ENCODE results near the gene EYA2.

EYA2 gene

GRCh38 chr20:46985671-46986070 lies 91.0 kb downstream of the EYA2 start:
- no peak for DNase-seq

GRCh38 chr20:46987001-46987400 lies 92.4 kb downstream of the EYA2 start:
- no peak for DNase-seq

DNA sequence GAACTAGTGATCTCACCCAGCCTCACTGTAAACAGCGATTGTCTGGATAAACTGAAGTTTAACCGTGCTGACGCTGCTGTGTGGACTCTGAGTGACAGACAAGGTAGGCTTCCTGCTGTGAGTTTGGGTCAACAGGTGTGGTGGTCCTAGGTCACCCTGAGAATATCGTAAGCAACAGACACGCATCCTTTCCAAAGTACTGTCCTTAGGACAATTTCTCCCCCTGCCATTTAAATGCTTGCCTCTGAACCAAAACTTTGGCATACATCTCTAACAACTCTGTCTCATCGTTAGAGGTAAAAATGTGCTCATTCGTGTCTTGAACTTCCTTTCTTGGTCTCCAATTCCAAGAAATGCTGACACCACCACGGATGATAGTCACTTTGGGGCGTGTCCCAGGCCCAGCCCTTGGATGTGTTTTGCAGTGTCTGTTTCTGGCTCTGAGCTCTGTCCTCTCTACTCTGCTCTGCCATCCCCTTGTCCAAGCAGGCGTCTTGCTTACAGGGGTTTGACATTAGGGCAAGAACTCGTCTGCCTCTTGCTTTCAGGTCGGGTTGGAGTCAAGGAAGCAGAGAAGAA lies 95.5 kb downstream of the EYA2 start:
- no peak for DNase-seq

DNA sequence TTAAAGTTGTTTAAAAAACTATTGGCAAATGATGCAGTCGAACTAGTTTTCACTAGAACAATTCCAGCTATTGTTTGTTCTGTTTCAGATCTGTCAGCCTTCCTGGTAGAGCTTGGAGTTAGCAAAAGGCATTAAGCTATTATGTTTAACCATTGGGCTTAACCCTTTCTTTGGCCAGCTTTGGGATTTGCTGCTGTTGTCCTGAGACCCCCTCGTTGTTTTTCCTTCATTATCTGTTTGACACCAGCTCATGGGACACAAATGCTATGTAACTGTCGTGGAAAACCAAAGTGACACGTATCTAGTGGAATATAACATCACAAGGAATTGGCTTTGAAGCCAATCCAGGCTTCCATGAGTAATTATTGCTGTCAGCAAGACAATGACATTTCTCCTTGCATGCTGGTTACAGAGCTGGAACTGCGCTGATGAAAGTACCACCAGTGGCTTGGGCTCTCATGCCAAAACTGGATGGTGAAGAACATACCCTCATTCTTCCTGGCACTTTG lies 96.0 kb downstream of the EYA2 start:
- no peak for DNase-seq

GRCh38 chr20:46991168-46991567 lies 96.5 kb downstream of the EYA2 start:
- no peak for DNase-seq

DNA sequence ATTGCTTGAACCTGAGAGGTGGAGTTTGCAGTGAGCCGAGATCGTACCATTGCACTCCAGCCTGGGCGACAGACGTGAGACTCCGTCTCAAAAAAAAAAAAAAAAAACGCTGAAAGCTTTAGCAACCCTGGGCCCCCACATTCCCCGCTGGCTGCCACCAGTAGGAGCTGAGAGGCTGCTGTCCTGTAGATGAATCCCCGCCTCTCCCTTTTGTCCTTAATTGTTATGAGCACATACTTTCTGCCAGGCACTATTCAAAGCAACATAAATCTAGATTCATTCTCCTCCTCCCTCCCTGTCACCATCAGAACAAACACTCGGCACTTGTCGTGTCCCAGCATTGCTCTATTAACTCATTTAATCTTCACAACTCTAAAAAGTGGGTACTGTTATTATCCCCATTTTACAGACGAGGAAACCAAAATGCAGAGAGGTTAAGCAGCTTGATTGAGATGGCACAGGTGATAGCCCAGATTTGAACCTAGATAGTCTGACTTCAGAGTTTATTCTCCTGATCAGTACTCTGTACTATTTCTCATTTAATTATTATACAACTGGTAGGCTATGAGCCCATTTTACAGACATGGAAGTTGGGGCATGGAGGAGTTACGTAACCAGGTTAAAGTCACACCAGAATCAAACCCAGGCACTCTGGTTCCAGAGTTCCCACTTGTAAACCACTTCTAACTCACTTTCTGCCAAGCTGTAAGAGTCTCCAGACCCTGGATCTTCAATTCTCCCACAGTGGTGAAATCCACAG lies 97.4 kb downstream of the EYA2 start:
- no peak for DNase-seq

GRCh38 chr20:46992640-46993035 lies 98.0 kb downstream of the EYA2 start:
- DNase-seq: peak; percentile 41

- DNase-seq: no peak
Measured at GRCh38 chr20:46993465-46994095, 98.9 kb downstream of the EYA2 start.

GRCh38 chr20:46994341-46994740 lies 99.7 kb downstream of the EYA2 start:
- DNase-seq: no peak

- peak; percentile 98 for DNase-seq
Measured at GRCh38 chr20:46995561-46996142, 101.0 kb downstream of the EYA2 start.

DNA sequence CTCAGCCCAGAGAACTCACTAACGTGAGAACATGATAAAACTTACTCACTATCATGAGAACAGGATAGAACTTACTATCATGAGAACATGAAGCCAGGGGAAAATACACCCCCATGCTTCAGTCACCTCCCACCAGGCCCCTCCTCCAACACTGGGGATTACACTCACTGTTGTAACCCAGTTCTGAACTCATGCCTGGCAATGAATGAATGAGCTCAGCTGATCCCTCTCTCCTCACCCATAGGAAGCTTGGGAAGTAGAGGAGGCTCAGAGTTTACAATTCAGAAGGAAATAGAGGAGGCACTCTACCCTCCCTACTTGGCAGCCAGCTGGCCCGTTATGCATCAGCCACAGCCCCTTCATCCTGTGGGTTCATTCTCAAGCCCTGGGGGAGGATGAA lies 102.5 kb downstream of the EYA2 start:
- DNase-seq: no peak

DNA sequence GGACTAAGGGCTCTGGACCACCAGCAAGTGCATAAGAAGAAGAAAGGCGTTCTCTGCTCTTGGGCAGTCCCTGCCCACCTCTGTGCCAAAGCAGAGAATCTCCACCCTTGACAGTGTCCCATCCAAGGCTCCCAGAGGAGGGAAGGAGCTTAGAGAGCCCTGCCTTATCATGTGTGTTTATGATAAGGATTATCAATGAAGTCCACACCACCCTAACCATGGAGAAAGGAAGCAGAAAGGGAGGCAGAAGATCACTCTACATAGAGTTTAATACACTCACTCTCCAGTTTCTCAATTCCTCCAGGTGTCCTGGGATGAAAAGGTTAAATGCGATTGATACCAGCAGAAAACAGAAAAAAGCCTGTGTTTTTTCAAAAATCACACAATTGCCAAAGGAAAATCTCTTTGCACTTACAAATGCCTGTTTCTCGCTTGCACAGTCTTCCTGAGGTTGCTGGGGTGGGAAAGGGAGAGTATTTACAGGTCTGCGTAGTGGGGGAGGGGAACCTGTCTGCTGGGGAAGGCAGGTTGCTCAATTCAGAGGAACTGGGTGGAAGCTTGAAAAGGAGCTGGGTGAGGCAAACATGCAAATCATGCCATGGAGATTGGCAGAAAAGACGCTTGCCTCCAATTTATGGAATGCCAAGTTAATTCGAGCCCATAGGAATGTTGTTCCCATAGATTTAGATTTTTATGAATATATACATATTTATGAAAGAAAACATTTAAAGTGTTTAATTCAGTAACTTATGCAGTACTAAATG lies 104.0 kb downstream of the EYA2 start:
- DNase-seq: peak; percentile 31

DNA sequence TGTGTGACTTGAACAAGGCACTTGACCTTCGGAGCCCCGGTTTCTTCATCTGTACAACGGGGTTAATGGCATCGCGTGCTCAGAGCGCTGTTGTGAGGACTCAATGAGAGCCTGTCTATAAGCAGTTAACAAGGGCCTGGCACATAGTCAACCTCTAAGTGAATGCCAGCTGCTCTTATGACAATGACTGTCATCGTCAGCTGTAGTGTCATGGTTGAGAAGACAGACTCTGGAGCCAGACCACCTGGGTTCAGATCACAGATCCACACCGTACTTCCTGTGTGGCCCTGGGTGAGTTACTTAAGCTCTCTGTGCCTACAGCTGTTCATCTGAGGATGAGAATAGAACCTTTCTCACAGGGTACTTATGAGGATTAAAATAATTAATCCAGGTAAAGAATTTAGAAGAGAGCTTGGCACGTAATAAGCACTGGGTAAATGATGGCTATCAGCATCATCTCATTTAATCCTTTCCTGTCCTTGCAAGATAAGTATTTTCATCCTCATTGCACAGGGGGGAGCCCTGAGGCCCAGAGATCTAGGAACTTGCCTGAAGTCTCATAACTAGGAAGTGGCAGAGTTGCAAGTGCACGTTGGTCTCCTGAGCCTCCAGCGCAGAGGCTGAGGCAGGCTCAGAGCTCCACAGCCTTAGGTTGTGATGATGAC lies 105.3 kb downstream of the EYA2 start:
- peak; percentile 82 for DNase-seq

GRCh38 chr20:47003223-47003622 lies 108.6 kb downstream of the EYA2 start:
- DNase-seq: no peak

GRCh38 chr20:47004179-47004578 lies 109.5 kb downstream of the EYA2 start:
- DNase-seq: no peak

GRCh38 chr20:47007826-47008655 lies 113.4 kb downstream of the EYA2 start:
- peak; percentile 60 for DNase-seq

- DNase-seq: no peak
Measured at GRCh38 chr20:47008842-47009518, 114.3 kb downstream of the EYA2 start.

- no peak for DNase-seq
Measured at GRCh38 chr20:47009784-47010183, 115.1 kb downstream of the EYA2 start.

- DNase-seq: no peak
Measured at GRCh38 chr20:47011984-47012383, 117.3 kb downstream of the EYA2 start.

- no peak for DNase-seq
Measured at GRCh38 chr20:47013606-47014005, 119.0 kb downstream of the EYA2 start.
